SU-DHL-6 (cell line): ENCODE results near the gene UBASH3A.

Experiments
- H2AFZ ChIP-seq: fragments of 200-600 bp; sonication (generic); 2 replicates; pipeline ENCODE4 v1.6.1; 2014; ENCODE audit warnings: low read depth, mild to moderate bottlenecking, moderate library complexity, mixed read lengths, antibody characterized with exemption, low read length; ENCODE audit not compliant: severe bottlenecking
- H3F3A ChIP-seq: fragments of 200-600 bp; shearing (Covaris generic); 2 replicates; pipeline ENCODE4 v1.6.0; 2016; ENCODE audit warnings: antibody characterized with exemption, mild to moderate bottlenecking; ENCODE audit not compliant: insufficient read depth
- H3K27ac ChIP-seq: fragments of 200-600 bp; sonication (generic); 2 replicates; pipeline ENCODE4 v1.5.1; 2016; ENCODE audit warnings: low read depth, mild to moderate bottlenecking, low read length, moderate library complexity, mixed read lengths
- H3K27me3 ChIP-seq: fragments of 200-600 bp; sonication (generic), shearing (Covaris generic); 2 replicates; pipeline ENCODE4 v1.6.0; 2014; ENCODE audit warnings: mild to moderate bottlenecking, low read length
- H3K36me3 ChIP-seq: fragments of 200-600 bp; sonication (generic); 2 replicates; pipeline ENCODE4 v1.6.1; 2014; ENCODE audit warnings: mild to moderate bottlenecking, low read length, mixed read lengths
- H3K4me2 ChIP-seq: fragments of 300-600, 200-600 bp; shearing (Covaris generic), sonication (generic); 2 replicates; pipeline ENCODE4 v1.6.0; 2014; ENCODE audit warnings: low read length, low read depth, mild to moderate bottlenecking; ENCODE audit not compliant: poor library complexity, severe bottlenecking
- H3K4me3 ChIP-seq: fragments of 200-600 bp; sonication (generic); 2 replicates; pipeline ENCODE4 v1.5.1; 2014; ENCODE audit warnings: antibody characterized with exemption, low read length, mild to moderate bottlenecking, mixed read lengths; ENCODE audit not compliant: insufficient read depth, poor library complexity, severe bottlenecking
- H3K79me2 ChIP-seq: fragments of 200-600 bp; sonication (generic); 2 replicates; pipeline ENCODE4 v1.6.1; 2014; ENCODE audit warnings: mild to moderate bottlenecking, low read length, moderate library complexity; ENCODE audit not compliant: insufficient read depth
- H3K9ac ChIP-seq: fragments of 200-600 bp; sonication (generic); 2 replicates; pipeline ENCODE4 v1.7.0; 2014; ENCODE audit warnings: mild to moderate bottlenecking, low read length
- H3K9me2 ChIP-seq: fragments of 200-600 bp; sonication (generic); replicated peaks from 2 replicates; pipeline ENCODE4 v1.6.1; 2014; ENCODE audit warnings: low read length; ENCODE audit not compliant: insufficient read depth
- H3K9me3 ChIP-seq: fragments of 200-600 bp; sonication (generic); 2 replicates; pipeline ENCODE4 v1.6.1; 2014; ENCODE audit warnings: low read length, mixed read lengths; ENCODE audit not compliant: insufficient read depth
- H4K20me1 ChIP-seq: fragments of 200-600 bp; sonication (generic); 2 replicates; pipeline ENCODE4 v1.6.1; 2014; ENCODE audit warnings: low read depth, mild to moderate bottlenecking, antibody characterized with exemption, low read length, moderate library complexity, mixed read lengths
- EZH2phosphoT487 ChIP-seq: fragments of 200-600 bp; sonication (generic), shearing (Covaris generic); conservative IDR thresholded peaks from 2 replicates; pipeline ENCODE4 v1.6.1; 2018; ENCODE audit warnings: mild to moderate bottlenecking, antibody characterized with exemption, low read length, moderate library complexity, mixed read lengths
- TF ChIP-seq, protein P1 (sequence below): fragments of 200-600 bp; sonication (generic); IDR thresholded peaks from one replicate; pipeline ENCODE4 v1.5.1; 2017; ENCODE audit warnings: antibody characterized with exemption, mild to moderate bottlenecking, low read length, moderate library complexity; ENCODE audit not compliant: insufficient read depth, poor library complexity, severe bottlenecking

UBASH3A gene

DNA sequence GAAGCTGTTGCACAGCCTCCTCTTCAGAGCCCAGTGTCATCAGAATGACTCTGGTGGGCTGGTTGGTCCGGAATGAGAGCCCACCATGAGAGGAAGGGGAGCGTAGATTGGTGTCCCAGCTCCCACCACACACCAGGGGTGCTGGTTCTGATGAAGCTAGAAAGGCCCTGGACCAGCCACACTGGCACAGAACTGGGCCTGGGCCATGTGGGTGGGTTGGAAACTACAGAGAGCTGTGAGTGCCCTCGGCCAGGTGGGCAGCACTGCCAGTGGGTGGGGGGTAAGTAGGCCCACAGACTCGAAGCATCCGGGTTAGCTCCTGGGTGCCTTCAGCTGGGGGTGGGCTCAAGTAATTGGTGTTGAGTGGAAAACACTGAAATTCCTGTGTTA is 25.8 kb upstream of the UBASH3A start:
- H3K9me2 ChIP-seq = no peaks in the 10 kb centered on the region
- H3F3A ChIP-seq = no peaks in the 10 kb centered on the region
- no peaks in the 10 kb centered on the region for H3K27me3 ChIP-seq
- H3K27ac ChIP-seq = no peak overlapping the region
- H3K9me3 ChIP-seq = no peaks in the 10 kb centered on the region
- H4K20me1 ChIP-seq = no peaks in the 10 kb centered on the region
- H3K4me3 ChIP-seq = no peak overlapping the region
- no peak overlapping the region for H3K4me2 ChIP-seq
- TF ChIP-seq, protein P1, sequence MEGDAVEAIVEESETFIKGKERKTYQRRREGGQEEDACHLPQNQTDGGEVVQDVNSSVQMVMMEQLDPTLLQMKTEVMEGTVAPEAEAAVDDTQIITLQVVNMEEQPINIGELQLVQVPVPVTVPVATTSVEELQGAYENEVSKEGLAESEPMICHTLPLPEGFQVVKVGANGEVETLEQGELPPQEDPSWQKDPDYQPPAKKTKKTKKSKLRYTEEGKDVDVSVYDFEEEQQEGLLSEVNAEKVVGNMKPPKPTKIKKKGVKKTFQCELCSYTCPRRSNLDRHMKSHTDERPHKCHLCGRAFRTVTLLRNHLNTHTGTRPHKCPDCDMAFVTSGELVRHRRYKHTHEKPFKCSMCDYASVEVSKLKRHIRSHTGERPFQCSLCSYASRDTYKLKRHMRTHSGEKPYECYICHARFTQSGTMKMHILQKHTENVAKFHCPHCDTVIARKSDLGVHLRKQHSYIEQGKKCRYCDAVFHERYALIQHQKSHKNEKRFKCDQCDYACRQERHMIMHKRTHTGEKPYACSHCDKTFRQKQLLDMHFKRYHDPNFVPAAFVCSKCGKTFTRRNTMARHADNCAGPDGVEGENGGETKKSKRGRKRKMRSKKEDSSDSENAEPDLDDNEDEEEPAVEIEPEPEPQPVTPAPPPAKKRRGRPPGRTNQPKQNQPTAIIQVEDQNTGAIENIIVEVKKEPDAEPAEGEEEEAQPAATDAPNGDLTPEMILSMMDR = no peak
- no peak for TF ChIP-seq EZH2phosphoT487
- no peak overlapping the region for H3K9ac ChIP-seq
- H2AFZ ChIP-seq = no peak overlapping the region
- no peaks in the 10 kb centered on the region for H3K36me3 ChIP-seq
- no peaks in the 10 kb centered on the region for H3K79me2 ChIP-seq

DNA sequence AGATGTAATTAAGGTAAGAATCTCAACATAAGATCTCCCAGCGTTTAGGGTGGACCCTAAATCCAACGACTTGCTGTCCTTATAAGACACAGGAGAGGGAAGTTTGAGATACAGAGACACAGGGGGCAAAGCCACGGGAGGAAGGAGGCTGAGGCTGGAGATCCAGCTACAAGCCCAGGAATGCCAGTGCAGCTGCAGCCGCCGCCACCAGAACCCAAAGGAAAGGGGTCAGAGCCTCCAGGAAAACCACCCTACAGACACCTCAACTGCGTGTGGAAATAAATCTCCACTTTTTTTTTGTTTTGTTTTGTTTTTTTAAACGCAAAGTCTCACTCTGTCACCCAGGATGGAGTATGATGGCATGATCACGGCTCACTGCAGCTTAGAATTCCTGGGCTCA is 25.3 kb upstream of the UBASH3A start:
- TF ChIP-seq, protein P1 = no peak
- no peak for TF ChIP-seq EZH2phosphoT487
- Histone ChIP-seq H3K36me3 (no peaks in the 10 kb centered on the region), H3K27me3 (no peaks in the 10 kb centered on the region), H3K4me3 (no peak overlapping the region), H2AFZ (no peak overlapping the region), H3K9ac (no peak overlapping the region), H3K9me3 (no peaks in the 10 kb centered on the region), H3K79me2 (no peaks in the 10 kb centered on the region), H3K27ac (no peak overlapping the region), H3K4me2 (no peak overlapping the region), H4K20me1 (no peaks in the 10 kb centered on the region), H3K9me2 (no peaks in the 10 kb centered on the region), H3F3A (no peaks in the 10 kb centered on the region)

DNA sequence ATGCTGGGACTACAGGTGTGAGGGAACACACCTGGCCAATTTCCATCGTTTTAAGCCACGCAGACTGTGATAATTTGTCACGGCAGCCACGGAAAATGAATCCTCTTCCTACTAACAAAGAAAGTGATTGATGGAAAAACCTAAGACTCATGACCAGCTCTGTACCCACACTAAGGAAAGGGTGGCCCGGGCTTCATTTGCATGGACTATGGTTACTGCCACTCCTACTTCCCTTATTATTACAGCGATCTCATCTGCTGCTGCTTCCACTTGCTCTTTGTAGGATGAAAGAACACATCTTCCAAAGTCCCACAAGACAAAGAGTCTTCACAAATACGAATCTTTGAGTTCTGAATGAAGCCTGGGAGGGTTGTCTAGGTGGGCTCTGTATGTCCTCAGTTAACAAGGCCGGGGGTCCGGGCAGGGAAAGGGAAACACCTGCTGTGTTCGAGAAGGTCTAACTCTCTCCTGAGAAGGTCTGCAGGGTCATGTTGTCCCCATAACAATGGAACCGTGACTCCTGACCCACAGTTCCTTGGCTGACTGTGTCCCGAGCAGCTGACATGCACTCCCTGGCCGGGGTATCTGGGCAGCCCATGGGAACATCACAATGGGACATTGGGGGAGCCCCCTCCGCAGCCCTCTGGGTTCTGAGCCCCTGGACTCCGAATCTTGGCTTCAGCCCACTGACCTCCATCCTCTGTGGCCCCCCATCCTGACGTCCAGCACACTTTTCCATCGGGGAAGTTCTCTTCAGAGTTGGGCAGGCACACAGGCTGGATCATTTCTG is 24.1 kb upstream of the UBASH3A start:
- Histone ChIP-seq H3K79me2 (no peaks in the 10 kb centered on the region), H3K36me3 (no peaks in the 10 kb centered on the region), H3K9ac (no peak overlapping the region), H3K27me3 (no peaks in the 10 kb centered on the region), H3F3A (no peaks in the 10 kb centered on the region), H3K4me2 (no peak overlapping the region), H3K27ac (no peak overlapping the region), H3K4me3 (no peak overlapping the region), H3K9me3 (no peaks in the 10 kb centered on the region), H2AFZ (no peak overlapping the region), H3K9me2 (no peaks in the 10 kb centered on the region), H4K20me1 (no peaks in the 10 kb centered on the region)
- TF ChIP-seq EZH2phosphoT487 = no peak
- TF ChIP-seq, protein P1 = no peak
